OCI-LY3 (cell line): ENCODE results near the gene RSKR.

Experiments used
- H2AFZ ChIP-seq: fragments of 200-600, 300-600 bp; shearing (Covaris generic); 2 replicates; pipeline ENCODE4 v1.6.0; 2014; ENCODE audit warnings: antibody characterized with exemption, low read depth, low read length
- H3K27ac ChIP-seq: fragments of 200-600, 300-600 bp; sonication (generic); 2 replicates; pipeline ENCODE4 v1.5.1; 2014; ENCODE audit warnings: mild to moderate bottlenecking, low read length, moderate library complexity, mixed read lengths
- H3K27me3 ChIP-seq: fragments of 200-600, 300-600 bp; sonication (generic); 2 replicates; pipeline ENCODE4 v1.6.1; 2014; ENCODE audit warnings: low read depth, low read length, mixed read lengths
- H3K36me3 ChIP-seq: fragments of 200-600, 300-600 bp; sonication (generic); replicated peaks from 2 replicates; pipeline ENCODE3; 2014; ENCODE audit warnings: low read depth, low read length, mixed read lengths
- H3K4me1 ChIP-seq: fragments of 300-600, 200-600 bp; sonication (generic); 2 replicates; pipeline ENCODE4 v1.6.1; 2014; ENCODE audit warnings: low read length, mixed read lengths
- H3K4me2 ChIP-seq: fragments of 200-600, 300-600 bp; sonication (generic); 2 replicates; pipeline ENCODE4 v1.6.1; 2014; ENCODE audit warnings: low read length, mixed read lengths
- H3K4me3 ChIP-seq: fragments of 300-600, 200-600 bp; sonication (generic); 2 replicates; pipeline ENCODE4 v1.5.1; 2014; ENCODE audit warnings: antibody characterized with exemption, mild to moderate bottlenecking, low read length, moderate library complexity
- H3K79me2 ChIP-seq: fragments of 300-600, 200-600 bp; shearing (Covaris generic); 2 replicates; pipeline ENCODE4 v1.6.1; 2014; ENCODE audit warnings: mild to moderate bottlenecking, low read length, mixed read lengths
- H3K9ac ChIP-seq: fragments of 300-600, 200-600 bp; shearing (Covaris generic); 2 replicates; pipeline ENCODE4 v1.6.0; 2014; ENCODE audit warnings: mild to moderate bottlenecking, low read length, moderate library complexity
- H3K9me3 ChIP-seq: fragments of 200-600, 300-600 bp; shearing (Covaris generic); 2 replicates; pipeline ENCODE4 v1.6.1; 2014; ENCODE audit warnings: low read length, mixed read lengths; ENCODE audit not compliant: insufficient read depth
- H4K20me1 ChIP-seq: fragments of 200-600, 300-600 bp; sonication (generic); 2 replicates; pipeline ENCODE4 v1.6.1; 2016; ENCODE audit warnings: low read length, mixed read lengths; ENCODE audit not compliant: insufficient read depth
- CTCF ChIP-seq: fragments of 200-600, 300-600 bp; sonication (generic); IDR thresholded peaks from 2 replicates; pipeline ENCODE4 v1.5.1; 2014; ENCODE audit warnings: antibody characterized with exemption, low read length, low read depth
- EZH2phosphoT487 ChIP-seq: fragments of 200-600 bp; shearing (Covaris generic); IDR thresholded peaks from 2 replicates; pipeline ENCODE4 v1.6.1; 2018; ENCODE audit warnings: antibody characterized with exemption, mixed run types, low read depth

Gene RSKR

DNA sequence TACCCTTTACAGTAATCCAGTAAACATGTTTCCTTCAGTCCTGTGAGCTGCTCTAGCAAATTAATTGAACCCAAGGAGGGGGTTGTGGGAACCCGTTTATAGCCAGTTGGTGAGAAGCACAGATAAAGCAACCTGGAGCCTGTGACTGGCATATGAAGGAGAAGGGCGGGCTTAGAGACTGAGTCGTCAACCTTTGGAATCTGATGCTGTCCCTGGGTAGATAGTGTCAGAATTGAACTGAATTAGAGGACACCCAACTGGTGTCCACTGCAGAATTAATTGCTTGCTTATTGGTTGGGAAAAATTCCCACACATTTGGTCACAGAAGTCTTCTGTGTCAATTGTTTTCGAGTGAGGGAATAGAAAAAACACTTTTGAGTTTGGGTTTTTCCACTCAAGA is 12.8 kb upstream of the RSKR start:
- TF ChIP-seq CTCF (no peak), EZH2phosphoT487 (no peak)
- no peaks in the 10 kb centered on the region for H3K27me3 ChIP-seq
- no peak overlapping the region for H3K27ac ChIP-seq

GRCh38 chr17:28624148-28624547 is 10.2 kb upstream of the RSKR start:
- Histone ChIP-seq H3K27me3 (no peaks in the 10 kb centered on the region), H4K20me1 (no peaks in the 10 kb centered on the region), H3K36me3 (peaks cover 70% of the 10 kb centered on the region), H3K27ac (no peak overlapping the region), H3K4me3 (no peak overlapping the region), H3K9ac (no peak overlapping the region), H2AFZ (no peak overlapping the region), H3K79me2 (no peaks in the 10 kb centered on the region; the same call in 1 of the 2 replicates), H3K4me2 (no peak overlapping the region), H3K4me1 (no peaks in the 10 kb centered on the region), H3K9me3 (no peaks in the 10 kb centered on the region)
- TF ChIP-seq EZH2phosphoT487 (no peak), CTCF (no peak)

More for the DNA sequence above, 12.8 kb upstream of the RSKR start:
- no peaks in the 10 kb centered on the region for H3K9me3 ChIP-seq
- H3K79me2 ChIP-seq: no peaks in the 10 kb centered on the region; the same call in 1 of the 2 replicates
- peaks cover 56% of the 10 kb centered on the region for H3K36me3 ChIP-seq
- H3K4me2 ChIP-seq: no peak overlapping the region
- H2AFZ ChIP-seq: no peak overlapping the region
- H4K20me1 ChIP-seq: no peaks in the 10 kb centered on the region
- no peaks in the 10 kb centered on the region for H3K4me1 ChIP-seq
- no peak overlapping the region for H3K4me3 ChIP-seq
- H3K9ac ChIP-seq: no peak overlapping the region

DNA sequence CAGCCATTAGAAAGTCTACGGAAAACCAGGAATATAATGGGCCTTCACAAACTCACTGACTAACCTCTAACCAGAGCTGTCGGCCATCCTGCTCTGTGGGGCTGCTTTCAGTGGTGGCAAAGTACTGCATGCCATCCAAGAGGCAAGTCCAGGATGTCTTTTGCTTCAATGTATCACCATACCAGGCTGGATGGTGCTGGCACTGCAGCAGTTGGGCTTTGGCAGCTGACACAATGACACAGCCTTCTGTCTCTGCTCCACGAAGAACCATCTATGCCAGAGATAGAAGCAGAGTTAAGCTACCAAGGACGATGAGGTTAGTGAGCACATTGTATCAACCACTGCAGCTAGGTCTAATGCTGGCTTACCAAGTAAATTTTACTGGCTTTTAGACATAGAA is 9.7 kb upstream of the RSKR start:
- Histone ChIP-seq H3K9me3 (no peaks in the 10 kb centered on the region), H3K4me1 (no peaks in the 10 kb centered on the region), H4K20me1 (no peaks in the 10 kb centered on the region), H3K4me3 (no peak overlapping the region), H3K27ac (no peak overlapping the region), H3K36me3 (peaks cover 74% of the 10 kb centered on the region), H3K27me3 (no peaks in the 10 kb centered on the region), H3K4me2 (no peak overlapping the region), H2AFZ (no peak overlapping the region), H3K9ac (no peak overlapping the region), H3K79me2 (no peaks in the 10 kb centered on the region; the same call in 1 of the 2 replicates)
- TF ChIP-seq EZH2phosphoT487 (no peak), CTCF (no peak)

DNA sequence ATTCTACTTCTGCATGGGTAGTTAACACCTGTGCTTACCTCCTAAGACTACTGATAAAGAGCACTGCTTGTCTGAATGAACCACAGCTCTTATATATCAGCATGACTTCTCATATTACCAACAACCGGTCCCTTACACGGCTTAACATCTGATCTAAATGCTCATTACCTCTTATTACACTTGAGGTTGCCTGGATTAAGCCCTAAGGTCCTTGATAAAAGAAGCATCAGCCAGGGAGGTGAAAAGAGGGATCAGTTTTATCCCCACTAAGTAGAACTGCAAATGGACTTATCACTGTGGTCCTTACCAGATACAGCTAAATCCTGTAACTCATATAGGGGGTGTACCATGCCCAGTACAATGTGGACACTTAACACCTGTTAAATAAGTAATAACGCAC is 8.2 kb upstream of the RSKR start:
- H3K4me2 ChIP-seq: no peak overlapping the region
- H3K36me3 ChIP-seq: peaks cover 75% of the 10 kb centered on the region
- no peak overlapping the region for H3K4me3 ChIP-seq
- H3K9ac ChIP-seq: no peak overlapping the region
- H3K27ac ChIP-seq: no peak overlapping the region
- no peaks in the 10 kb centered on the region for H3K27me3 ChIP-seq
- H3K9me3 ChIP-seq: no peaks in the 10 kb centered on the region
- H4K20me1 ChIP-seq: no peaks in the 10 kb centered on the region
- no peaks in the 10 kb centered on the region for H3K79me2 ChIP-seq
- no peak for TF ChIP-seq EZH2phosphoT487
- no peak for TF ChIP-seq CTCF
- H2AFZ ChIP-seq: no peak overlapping the region
- no peaks in the 10 kb centered on the region for H3K4me1 ChIP-seq
